GM18868 (cell line): ENCODE results near the gene SVIP.

Source experiments
- ATAC-seq: cut with Tn5 transposase; IDR thresholded peaks from one replicate; pipeline ENCODE4 v1.9.1; 2021; ENCODE audit warnings: mild to moderate bottlenecking, moderate library complexity; ENCODE audit not compliant: unreplicated experiment

Gene SVIP

DNA sequence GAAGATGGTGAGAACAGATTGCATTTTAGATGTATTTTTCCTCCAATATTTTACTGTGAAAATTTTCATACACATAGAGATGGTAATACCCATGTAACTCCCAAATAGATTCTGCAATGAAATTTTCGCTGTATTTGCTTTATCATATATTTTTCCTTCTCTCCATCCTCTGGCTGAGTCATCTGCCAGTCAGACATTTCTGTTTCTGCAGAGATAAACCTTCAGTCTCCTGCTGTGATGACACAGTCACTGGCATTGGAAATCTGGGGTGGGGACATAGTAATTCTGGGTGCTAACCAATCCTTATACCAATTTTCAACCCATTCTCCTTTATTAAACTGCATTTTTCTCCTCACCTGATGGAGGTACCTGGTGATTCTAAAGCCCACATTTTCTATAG is 33.7 kb downstream of the SVIP start:
- no peak for ATAC-seq

DNA sequence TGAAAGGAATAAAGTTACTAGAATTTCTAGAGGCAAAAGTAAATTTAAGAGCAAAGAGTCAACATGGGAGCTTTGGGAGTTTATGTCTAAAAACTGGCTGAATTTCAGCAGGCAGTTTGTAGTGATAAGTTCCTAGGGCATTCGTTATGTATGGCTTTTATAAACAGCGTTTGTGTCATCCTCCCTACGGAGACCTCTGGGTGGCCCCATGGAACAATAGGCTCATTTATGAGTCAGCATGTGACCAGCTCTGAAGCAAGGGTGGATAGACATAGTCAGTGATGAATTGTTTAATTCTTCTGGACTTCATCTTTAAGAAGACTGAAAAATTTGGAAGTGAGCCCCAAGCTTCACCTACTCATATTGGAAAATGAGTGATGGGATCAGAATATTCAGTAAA is 37.1 kb downstream of the SVIP start:
- ATAC-seq = no peak

- ATAC-seq = peak; percentile 51
Observed at GRCh38 chr11:22787551-22788162, 41.9 kb downstream of the SVIP start.

- ATAC-seq = no peak
Observed at GRCh38 chr11:22787055-22787454, 42.5 kb downstream of the SVIP start.

DNA sequence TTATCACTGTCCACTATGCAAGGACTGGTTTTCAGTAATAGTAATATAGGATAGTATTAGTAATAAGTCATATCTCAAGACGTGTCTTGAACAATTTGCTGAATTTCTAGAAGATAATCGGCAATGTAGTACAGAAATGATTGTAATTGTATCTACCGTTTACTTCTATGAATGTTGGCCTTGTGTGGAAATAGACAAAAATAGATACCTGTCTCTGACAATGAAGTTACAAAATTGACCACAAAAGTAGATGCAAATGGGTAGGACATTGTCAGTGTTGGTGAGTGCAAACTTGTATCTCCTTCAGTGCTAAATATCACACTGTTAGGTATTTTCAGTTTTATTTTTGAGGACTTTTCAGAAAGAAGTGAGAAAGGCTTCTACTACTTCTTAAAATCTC is 43.1 kb downstream of the SVIP start:
- ATAC-seq = peak; percentile 79

DNA sequence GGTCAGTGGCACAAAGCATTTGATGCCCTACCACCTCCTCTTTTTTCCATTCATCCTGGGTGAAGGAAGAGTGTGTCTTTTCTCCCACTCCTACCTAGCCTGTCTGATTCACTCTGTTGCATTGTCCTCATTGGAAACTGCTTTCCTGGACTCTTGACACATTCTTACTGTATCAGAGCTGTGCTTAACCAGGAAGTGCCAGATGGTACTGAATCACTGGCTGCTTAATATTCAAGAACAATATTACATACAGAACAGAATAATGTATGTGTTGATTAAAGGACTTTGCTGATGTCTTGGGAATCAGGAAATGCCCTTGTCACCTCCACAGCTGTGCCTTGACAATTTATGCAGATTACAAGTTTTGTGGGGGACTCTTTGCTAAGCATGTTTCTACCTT is 44.4 kb downstream of the SVIP start:
- ATAC-seq = no peak

GRCh38 chr11:22780952-22781593 is 48.5 kb downstream of the SVIP start:
- ATAC-seq = peak; percentile 80

DNA sequence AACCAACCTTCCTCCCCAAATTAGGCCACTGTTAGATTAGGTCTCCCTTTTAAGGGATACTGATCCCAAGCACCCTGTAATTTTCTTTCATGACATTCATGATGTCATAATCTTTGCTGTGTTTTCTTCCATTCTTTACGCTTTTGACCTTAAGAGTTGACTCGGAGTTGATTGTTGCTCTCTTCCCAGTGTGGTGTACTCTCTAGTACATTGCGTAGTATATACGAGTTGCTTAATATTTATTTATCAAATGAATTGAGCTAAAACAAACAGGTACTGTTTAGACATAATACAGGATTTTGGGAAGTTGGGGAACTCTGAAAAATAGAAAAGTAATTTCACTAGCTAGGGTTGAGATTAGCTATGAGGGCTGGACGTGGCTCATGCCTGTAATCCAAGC is 49.8 kb downstream of the SVIP start:
- no peak for ATAC-seq

GRCh38 chr11:22778642-22779041 is 51.0 kb downstream of the SVIP start:
- ATAC-seq = no peak

DNA sequence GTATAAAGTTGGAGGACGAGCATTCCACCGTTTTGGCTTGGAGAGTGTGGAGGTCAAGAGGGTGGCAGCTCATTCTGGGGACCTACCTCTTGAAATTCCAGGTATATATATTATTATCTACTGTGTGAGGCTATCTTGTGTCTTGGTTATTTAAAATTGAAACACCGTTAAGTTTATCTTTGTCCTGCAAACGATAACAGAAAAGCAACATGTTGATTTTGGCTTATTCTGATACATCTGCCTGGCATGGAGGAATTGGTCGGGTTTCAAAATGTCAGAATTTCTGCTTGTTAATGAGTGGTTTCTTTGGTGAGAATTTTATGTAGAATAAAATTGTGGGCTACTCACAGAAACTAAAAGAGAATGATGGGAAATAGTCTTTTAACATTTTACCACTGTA is 54.4 kb downstream of the SVIP start:
- no peak for ATAC-seq

- peak; percentile 86 for ATAC-seq
Observed at GRCh38 chr11:22774716-22775115, 54.9 kb downstream of the SVIP start.

GRCh38 chr11:22769081-22769480 is 60.5 kb downstream of the SVIP start:
- no peak for ATAC-seq
